NCI-H446 (cell line): Measurements from ENCODE around the gene TBRG4.
A peak's percentile ranks its signal among the peaks of the same experiment; 100 is the strongest.

Experiments
- DNase-seq, 2 experiments: peaks; one replicate each; lab custom pipeline; 2025; lab: John Stamatoyannopoulos, UW

Gene TBRG4

DNA sequence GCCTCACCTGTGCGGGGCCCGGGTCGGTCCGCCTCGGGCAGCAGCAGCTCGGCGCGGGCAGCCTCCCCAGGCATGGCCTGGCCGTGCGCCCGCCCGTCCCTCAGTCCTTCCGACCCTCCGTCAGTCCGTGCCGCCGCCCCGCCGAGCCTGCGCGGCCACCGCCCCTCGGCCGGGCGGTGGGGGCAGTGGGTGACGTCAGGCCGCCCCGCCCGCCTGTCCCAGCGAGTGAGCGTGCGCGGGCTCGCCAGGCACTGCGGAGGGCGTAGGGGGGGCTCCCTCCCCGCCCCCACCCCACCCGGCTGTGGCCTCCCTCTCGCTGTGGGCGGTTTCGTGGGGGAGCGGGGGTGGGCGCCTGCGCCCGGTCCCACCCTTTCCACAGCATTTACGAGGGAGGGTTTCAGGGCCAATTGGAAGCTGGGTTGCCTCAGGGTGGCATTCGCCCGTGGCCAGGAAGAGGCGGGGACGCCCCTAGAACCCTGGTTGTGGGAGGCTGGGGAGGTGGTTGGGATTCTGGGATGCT, 22.6 kb downstream of the TBRG4 start, which contains the start of gene NACAD:
Gene NACAD, minus strand, starts transcription at position 149 of the 520 bp plus-strand sequence. Its CDS starts 75 bp downstream, at position 74.
- peak in 1 of 2 experiments; percentile 65 for DNase-seq

DNA sequence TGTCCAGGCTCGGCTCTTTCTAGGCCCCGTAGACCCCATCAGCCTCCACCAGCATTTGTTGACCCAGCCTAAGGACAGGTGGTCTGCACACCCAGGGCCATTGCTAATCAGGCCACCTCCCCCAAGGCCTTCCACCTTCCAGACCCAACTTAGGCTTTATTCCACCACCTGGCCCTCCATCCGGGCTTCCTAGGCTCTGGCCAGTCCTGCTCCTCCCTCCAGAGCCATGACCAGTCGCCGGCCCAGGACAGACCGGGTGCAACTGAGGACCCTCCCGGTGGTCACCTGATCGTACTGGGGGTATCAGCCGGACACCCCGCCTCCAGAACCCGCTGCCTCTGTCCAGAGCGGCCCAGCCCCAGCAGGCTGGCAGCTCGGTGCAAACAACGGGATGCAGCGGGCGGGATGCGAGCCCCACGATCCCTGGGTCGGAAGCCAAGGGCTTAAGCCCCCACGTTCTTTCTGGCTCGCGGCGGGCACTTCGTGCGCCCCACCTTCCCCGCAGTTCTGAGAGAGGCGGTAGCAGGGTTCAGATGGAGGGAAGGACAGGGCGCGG, 23.3 kb downstream of the TBRG4 start:
- no peak for DNase-seq

DNA sequence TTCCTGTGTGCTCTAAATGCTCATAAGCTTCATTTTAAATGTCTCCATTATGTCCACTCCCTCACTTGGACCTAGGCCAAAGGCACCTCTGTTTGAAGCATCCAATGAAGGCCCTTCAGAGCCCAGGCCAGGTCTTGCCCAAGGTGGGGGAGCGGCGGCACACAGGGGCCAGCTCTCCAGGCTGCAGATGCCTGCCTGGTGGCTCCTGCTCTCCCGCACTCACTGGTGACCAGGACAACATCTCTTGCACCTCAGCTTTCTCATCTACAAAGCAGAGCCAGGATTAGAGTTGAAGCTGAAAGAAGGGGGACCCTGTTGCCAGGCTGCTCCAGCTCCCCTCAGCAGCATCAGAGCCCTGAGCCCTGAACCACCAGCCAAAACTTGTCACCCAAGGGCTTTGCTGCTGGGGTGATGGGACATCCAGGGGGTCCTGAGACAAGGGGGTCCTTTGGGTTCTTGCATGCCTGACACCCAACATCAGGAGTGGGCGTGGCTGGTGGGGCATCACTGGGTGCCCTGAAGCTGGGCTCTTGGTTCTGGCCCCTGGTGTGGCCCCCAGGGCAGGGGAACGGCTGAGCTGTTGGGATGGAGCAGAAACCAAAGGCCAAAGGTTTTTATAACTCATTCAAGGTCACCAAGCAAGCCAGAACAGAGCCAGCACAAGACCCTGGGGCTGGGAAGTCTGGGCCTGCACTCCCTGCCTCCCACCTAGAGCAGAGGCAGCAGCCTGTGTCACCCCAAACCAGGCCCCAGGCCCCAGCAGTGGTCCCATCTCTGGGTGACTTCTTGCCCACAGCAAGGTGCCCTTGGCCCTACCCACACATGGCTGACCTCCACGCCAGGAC, 24.0 kb downstream of the TBRG4 start:
- no peak for DNase-seq

DNA sequence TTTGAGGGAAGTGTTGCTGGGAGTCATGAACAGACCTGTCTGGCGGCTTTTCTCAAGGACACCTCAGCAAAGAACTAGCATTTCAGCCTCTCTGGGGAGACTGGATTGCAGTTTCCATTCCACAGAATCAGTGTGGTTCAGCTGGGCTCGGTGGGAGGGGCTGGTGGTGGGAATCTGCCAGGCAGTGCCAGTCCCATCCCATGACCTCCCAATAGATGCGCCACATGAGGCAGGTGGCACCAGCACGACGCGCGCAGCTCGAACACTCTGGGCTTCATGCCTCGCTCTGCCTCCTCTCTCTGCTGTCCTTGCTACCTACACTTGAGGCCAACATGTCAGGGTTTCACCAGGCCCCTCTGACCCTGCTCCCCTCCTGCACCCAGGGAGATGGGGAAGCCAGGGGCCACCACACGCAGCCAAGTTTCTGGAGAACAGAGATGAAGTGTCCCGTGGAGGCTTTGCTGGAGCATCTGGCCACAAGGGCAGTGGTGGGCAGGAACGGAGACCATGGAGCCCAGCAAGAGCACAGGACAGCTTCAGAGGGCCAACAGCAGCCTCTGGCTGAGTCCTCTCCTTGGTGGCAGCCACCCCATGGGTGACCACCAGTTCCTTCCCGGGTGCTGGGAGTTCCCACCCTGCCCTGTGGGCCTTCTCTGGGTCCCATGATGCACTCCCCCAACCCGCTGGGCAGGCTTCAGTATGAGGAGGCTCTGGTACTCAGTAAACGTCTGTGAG, 25.0 kb downstream of the TBRG4 start:
- DNase-seq, result no peak

DNA sequence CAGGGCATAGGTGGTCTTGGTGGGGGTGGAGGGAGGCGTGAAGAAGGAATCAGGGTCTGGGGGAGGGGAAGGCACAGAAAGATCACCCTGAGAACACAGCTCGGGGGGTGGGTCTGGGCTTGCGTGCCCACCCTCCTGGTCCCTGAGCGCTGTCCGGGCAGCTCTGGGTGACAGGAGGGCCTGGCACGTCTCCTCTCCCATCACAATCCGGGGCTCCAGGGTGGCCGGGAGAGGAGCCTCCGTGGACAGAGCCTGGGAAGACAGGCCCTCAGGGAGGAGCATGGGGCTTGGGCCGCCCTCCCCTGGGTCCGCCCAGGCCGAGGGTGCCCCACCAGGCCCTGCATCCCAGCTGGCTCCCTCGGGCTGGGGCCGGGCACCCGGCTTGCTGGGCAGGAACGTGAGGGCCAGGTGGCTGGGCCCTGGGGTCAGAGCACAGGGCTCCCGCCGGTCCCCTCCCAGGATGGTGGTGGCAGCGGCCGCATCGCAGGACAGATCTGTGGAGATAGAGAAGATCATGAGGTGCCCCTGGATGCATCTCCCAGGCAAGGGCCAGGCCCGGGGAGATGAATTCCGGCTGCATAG, 25.8 kb downstream of the TBRG4 start:
- no peak for DNase-seq

DNA sequence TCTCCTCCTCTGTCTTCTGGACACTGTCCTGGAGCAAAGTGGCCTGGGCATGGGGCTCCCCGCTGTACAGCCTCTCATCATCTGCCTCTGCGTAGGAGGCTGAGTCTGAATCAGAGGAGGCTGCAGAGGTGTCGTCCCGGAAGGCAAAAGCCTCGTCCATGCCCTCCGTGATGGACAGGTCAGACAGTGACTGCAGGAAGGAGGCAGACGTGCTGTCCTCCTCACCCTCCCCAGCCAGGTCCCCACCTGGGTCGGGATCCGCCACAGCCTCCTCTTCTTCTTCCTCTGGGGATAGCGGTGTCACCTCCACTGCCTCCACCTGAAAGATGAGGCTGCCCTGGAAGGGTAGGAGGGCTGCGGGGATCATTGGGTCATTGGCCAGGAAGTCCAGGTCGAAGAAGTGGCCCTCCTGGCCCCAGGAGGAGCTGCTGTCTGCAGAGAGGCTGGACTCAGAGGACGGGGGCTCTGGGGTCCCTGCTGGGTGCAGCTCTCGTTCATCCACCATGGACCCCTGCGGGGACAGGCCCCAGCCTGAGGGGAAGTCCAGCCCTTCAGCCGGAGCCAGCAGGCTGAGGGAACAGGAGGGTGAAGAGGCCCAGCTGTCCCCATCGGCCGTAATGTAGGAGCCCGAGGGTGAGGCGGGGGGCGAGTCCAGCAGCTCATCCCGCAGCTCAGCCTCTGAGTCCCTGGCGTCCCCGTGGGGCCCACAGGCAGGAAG, 26.4 kb downstream of the TBRG4 start:
- DNase-seq, result no peak

DNA sequence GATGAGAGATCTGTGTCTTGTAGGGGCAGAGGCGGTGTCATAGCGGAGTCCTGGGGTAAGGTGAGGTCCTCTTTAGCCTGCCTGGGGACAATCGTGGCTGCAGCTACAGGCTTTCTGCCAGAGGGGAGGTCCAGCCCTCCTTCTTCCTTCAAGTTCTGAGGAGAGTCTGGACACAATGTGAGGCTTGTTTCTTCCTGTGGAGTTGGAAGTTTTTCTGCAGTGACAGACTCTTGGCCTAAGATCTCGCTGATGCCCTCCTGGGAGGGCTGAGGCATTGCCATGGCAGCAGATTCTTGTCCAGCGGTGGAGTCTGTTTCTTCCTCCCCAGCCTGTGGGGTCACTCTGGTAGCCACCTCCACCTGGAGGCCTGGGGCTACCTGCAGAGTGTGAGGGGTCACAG, 27.2 kb downstream of the TBRG4 start:
- DNase-seq, result no peak

DNA sequence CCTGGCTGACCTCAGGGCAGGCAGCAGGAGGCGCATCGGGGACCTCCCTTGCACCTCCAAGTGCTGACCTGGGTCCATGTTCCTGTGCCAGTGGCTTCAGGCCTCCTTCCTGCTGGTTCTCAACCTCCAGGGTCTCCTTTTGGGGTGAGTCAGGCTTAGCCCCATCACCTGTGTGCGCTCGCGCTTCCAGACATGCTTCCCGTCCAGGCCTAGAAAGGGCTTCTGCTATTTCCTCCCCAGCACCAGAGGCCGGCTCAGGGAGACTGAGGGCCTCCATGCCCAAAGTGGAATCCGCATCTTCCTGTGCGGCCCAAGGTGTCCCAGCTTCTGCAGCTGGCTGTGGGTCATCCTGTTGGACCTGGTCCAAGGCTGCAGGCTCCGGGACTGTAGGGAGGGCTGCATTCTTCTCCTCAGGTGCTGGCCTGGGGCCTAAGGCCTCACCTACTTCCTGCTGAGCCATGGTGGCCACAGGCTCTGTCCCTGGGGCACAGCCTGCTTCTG, 28.6 kb downstream of the TBRG4 start:
- DNase-seq, result no peak

DNA sequence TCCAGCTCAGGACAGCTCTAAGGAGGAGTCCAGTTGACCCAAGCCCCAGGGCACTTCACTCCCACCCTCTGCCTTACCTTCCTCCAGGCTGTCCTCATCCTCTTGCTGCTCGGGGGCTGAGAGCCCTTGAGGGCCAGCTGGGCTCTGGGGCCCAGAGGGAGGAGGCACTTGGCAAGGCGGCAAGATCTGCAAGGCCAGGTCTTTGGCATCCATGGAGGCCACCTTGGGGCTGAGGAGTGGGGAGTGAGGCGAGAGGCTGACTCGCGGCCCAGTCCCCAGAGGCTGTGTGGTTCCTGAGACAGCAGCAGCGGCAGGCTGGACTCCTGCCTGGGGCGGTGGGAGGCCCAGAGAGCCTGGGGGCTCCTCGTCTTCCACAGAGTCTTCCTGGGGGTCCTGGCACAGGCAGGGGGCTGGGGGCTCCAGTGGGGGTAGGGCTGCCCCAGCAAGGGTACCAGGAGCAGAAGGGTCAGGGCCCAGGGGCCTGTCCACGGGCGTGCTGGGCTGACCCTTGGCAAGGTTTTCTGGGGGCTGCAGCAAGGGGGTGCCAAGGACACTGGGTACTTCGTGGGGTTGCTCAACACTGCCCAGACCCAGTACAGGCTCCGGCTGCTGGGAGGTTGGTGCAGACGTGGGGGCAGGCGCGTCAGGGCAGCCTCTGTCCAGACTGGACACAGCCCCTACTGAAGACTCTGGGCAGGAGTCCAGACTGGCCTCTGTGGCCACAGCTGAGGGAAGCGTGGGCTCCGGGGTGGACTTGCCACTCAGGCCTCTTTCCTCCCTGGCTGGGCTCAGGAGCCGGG, 29.3 kb downstream of the TBRG4 start:
- DNase-seq, result no peak

DNA sequence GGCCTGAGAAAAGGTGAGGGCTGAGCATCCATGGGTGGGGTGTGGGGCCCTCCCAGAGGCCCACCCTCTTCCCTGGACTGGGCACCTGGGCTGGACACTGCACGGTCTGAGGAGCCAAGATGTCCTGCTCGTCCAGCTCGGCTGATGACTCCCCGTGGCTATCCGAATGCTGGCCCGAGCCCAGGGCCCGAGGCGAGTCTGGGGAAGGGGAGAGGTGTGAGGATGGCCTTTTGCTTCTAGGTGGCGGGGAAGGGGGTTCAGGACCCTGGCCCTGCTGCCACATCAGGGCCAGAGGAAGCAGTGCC, 29.9 kb downstream of the TBRG4 start:
- no peak for DNase-seq

DNA sequence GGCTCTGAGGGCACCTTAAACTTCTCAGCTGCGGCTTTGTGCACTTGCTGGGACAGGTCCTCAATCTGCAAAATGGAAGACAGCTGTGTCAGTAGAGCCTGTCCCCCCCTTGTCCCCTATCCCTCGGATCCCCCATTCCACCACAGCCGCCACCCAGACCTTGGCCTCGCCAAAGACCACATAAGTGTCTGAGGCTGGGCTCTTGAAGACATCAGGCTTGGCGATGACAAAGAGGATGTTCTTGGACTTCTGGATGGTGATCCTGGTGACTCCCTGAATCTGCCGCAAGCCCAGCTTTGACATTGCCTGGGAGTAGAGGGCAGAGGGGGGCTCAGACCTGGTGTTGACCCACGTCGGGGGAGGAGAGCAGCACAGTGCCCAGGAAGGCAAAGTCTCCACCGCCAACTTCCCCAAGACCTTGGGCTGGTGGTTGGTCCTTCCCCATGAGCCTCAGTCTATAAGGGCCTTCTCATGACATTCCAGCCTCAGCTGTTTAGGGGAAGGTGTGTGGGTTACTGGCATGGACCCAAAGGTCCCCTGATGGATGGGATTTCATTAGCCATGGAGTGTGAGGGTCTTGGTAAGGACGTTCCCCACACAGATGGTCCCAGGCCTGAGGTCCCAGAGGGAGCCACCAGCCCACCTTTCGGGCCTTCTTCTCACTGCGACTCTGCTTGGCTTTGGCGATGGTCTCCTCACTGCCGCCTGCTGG, 30.4 kb downstream of the TBRG4 start:
- no peak for DNase-seq

DNA sequence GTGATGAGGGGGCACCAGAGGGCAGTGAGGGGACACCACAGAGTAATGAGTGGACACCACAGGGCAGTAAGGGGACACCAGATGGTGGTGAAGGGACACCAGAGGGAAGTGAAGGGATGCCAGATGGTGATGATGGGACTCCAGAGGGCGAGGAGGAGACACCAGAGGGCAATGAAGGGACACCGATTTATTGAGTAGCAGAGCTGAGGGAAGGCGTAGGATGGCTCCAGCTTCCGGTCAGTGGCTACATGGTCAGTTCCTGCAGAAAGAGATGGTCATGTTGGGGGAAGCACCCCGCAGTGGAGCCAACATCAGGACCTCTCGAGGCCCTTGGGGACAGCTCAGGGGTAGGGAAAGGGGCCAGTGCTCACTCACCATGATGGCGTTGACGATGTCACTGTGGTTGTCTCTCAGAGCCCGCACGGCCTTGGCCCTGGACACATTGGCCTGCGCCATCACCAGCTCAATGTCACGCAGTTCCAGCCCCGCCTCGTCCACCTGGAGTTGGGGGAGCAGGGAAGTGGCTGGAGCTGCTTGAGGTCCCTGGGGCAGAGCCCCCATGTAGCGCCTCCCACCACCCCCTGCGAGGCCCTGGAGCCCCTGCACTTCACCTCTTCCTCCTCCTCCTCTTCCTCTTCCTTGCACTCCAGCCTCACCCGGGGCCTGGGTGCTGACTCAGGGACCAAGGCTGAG, 31.1 kb downstream of the TBRG4 start:
- DNase-seq, result no peak

DNA sequence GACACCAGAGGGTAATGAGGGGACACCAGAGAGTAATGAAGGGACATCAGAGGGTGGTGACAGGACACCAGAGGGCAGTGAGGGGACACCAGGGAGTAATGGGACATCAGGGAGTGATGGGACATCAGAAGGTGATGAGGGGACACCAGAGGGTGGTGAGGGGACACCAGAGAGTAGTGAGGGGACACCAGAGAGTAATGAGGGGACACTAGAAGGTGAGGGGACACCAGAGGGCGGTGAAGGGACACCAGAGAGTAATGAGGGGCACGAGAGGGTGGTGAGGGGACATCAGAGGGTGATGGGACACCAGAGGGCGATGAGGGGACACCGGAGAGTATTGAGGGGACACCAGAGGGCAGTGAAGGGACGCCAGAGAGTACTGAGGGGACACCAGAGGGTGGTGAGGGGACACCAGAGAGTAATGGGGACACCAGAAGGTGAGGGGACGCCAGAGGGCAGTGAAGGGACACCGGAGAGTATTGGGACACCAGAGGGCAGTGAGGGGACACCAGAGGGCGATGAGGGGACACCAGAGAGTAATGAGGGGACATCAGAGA, 33.3 kb downstream of the TBRG4 start:
- no peak for DNase-seq

DNA sequence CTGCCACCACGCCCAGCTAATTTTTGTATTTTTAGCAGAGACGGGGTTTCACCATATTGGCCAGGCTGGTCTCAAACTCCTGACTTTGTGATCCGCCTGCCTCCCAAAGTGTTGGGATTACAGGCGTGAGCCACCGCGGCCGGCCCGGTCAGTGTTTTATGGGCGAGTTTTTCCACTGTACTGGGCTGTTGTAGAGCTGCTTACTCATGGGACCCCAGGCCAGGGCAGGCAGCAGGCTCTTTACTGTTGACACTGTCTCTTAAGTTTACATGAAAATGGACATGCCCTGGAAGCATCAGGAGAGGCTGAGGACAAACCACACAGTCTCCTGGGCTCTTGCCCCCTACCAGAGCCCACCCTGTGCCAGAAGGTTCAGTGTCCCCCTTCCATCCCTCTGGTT, 33.9 kb downstream of the TBRG4 start:
- no peak for DNase-seq

DNA sequence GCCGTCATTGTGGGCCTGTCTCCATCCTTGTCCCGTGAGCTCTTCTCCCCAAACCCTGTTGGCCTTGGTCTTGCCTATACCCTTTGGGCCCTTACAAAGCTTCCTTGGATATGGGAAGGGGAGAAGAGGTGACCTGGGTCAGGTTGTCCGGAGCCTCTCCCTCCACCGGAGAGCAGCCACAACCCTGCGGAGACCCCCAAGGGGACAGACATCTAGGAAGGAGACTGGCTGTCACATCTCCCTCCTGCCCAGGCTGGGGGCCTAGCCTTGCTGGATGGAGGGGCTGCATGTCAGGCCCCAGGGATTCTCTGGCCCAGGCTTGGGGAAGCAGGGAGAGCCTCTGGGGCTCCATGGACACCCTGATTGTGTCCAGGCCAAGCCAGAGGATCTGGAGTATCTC, 34.6 kb downstream of the TBRG4 start:
- DNase-seq, result no peak

DNA sequence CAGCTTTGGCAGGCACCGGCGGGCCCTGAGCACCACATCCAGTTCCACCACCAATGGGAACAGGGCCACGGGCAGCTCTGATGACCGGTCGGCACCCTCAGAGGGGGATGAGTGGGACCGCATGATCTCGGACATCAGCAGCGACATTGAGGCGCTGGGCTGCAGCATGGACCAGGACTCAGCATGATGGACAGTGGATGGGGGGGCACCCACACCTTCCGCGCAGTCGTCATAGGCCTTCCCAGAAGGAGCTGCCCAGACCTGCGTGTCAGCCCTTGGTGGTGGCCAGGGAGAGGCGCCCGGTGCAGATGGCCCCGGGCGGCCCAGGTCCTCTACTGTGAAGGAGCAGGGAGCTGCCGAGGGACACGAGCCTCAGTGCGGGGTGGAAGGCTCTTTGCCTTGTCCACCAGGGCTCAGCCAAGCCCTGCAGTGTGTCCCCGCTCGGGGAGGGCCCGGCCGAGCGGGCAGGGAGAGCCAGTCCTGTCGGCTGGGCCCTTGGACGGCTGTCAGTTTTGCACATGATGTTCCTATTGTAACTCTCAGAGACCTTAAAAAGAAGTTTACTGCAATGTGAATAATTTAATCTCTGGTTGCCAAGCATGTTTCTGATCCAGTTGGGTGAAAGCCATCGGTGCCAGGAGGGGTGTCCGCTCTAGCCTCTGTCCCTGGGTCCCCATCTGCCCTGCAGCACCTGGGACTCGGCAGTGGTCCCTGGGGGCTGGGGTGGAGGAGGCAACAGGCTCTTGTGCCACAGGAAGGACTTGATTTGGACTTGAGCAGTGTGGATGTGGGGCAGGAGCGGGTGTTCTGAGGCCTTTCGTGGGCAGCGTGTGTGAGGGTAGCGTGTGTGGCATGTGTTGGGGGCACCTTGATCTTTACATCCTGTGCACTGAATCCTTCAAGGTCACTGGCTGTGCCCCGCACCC, 35.4 kb downstream of the TBRG4 start:
- no peak for DNase-seq

DNA sequence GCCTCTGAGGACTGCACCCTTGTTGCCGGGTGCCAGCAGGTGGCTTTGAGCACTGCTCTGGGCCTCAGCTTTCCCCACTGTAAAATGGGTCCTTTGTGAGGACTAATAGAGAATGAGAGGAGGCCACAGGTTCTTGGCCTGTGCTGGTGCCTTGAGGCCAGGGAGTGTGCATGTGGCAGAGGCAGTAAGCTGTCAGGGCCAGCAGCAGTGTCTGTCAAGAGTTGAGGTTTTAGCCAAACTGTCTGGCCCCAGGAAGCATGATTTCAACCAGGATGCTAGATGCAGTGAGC, 36.2 kb downstream of the TBRG4 start:
- no peak for DNase-seq
